HepG2 (cell line): ENCODE results near the gene HDDC3. TPM values are rescaled to one million over a fixed set of nuclear protein-coding genes. Genes with fewer than 3 reads are reported as not detected.
A peak's percentile ranks its signal among the peaks of the same experiment; 100 is the strongest.

Experiments used
- ATM ChIP-seq: fragments of 450-650 bp; IDR thresholded peaks from 2 replicates; pipeline ENCODE4 v1.7.1; 2017; ENCODE audit warnings: mild to moderate bottlenecking, borderline replicate concordance
- ETV6 ChIP-seq: sonication (generic); formaldehyde crosslinking; conservative IDR thresholded peaks from 2 replicates; pipeline ENCODE4 v1.4.0; 2020; ENCODE audit warnings: missing genetic modification reagents
- GPN1 ChIP-seq: sonication (generic); formaldehyde crosslinking; IDR thresholded peaks from 2 replicates; pipeline ENCODE4 v1.5.1; 2020; ENCODE audit warnings: missing genetic modification reagents, borderline replicate concordance
- HNRNPK ChIP-seq: fragments of 200-400 bp; formaldehyde crosslinking; IDR thresholded peaks from 2 replicates; pipeline ENCODE4 v1.6.1; 2018; ENCODE audit warnings: low read length, low read depth, moderate library complexity, mild to moderate bottlenecking; ENCODE audit not compliant: poor library complexity, severe bottlenecking
- MED8 ChIP-seq: sonication (generic); formaldehyde crosslinking; IDR thresholded peaks from 2 replicates; pipeline ENCODE4 v1.8.1; 2023; ENCODE audit warnings: mild to moderate bottlenecking, missing genetic modification reagents; ENCODE audit not compliant: insufficient replicate concordance
- NCOA5 ChIP-seq: sonication (generic); formaldehyde crosslinking; IDR thresholded peaks from 2 replicates; pipeline ENCODE4 v1.4.0; 2020; ENCODE audit warnings: missing genetic modification reagents
- NONO ChIP-seq, 2 experiments: fragments of 450-650 bp in 1 of 2; sonication (generic) in 1 of 2; formaldehyde crosslinking in 1 of 2; IDR thresholded peaks in 1 of 2; conservative IDR thresholded peaks in 1 of 2; 2 replicates each; pipeline versions ENCODE4 v1.6.1 to v1.8.0; 2017 to 2022; ENCODE audit warnings: mild to moderate bottlenecking in 1 of 2, missing genetic modification reagents in 1 of 2, moderate library complexity in 1 of 2
- TCF7 ChIP-seq: sonication (generic); IDR thresholded peaks from 2 replicates; pipeline ENCODE4 v1.6.1; 2016; ENCODE audit warnings: antibody characterized with exemption, low read depth
- ZNF367 ChIP-seq: sonication (generic); formaldehyde crosslinking; IDR thresholded peaks from 2 replicates; pipeline ENCODE4 v1.4.0; 2020; ENCODE audit warnings: missing genetic modification reagents, borderline replicate concordance
- ZNF572 ChIP-seq: sonication (generic); formaldehyde crosslinking; IDR thresholded peaks from 2 replicates; pipeline ENCODE4 v1.5.1; 2020; ENCODE audit warnings: mild to moderate bottlenecking, missing genetic modification reagents
- ZNF878 ChIP-seq: sonication (generic); formaldehyde crosslinking; IDR thresholded peaks from 2 replicates; pipeline ENCODE4 v1.8.1; 2023; ENCODE audit warnings: mild to moderate bottlenecking, missing genetic modification reagents, moderate library complexity
- polyA plus RNA-seq, 8 experiments: library from polyadenylated mRNA; depleted of rRNA in 3 of 8; stranded (reverse) in 7 of 8; unstranded in 1 of 8; fragments of >200 nt; fragmentation: Illumina TruSeq in 4 of 8; extraction: Trizol in 4 of 8; gene quantifications; 2 replicates each; pipeline versions ENCODE4 v1.2.1 to v1.2.3, GENCODE V29; 2011 to 2016; ENCODE audit warnings: low read depth in 4 of 8, missing spikeins in 1 of 8, mixed read lengths in 1 of 8; ENCODE audit not compliant: insufficient read depth in 1 of 8
- total RNA-seq, 5 experiments: library from RNA; depleted of rRNA; stranded (reverse); fragments of >200 nt; fragmentation: Illumina TruSeq; extraction: Trizol; gene quantifications; 2 replicates each; pipeline ENCODE4 v1.2.3, GENCODE V29; 2016; ENCODE audit warnings: low read depth in 1 of 5
- TF ChIP-seq, protein P1 (sequence below): sonication (generic); formaldehyde crosslinking; IDR thresholded peaks from 2 replicates; pipeline ENCODE4 v1.4.0; 2020; ENCODE audit warnings: mild to moderate bottlenecking, missing genetic modification reagents
- TF ChIP-seq, protein P2 (sequence below), 2 experiments: sonication (generic) in 1 of 2; formaldehyde crosslinking in 1 of 2; IDR thresholded peaks; 2 replicates each; pipeline versions ENCODE4 v1.5.1 to v1.6.1; 2011 to 2020; ENCODE audit warnings: borderline replicate concordance in 1 of 2, low read depth in 1 of 2, low read length in 1 of 2, mild to moderate bottlenecking in 1 of 2, missing genetic modification reagents in 1 of 2, moderate library complexity in 1 of 2
- TF ChIP-seq, protein P3 (sequence below): sonication (generic); formaldehyde crosslinking; IDR thresholded peaks from 2 replicates; pipeline ENCODE4 v1.9.0; 2021; ENCODE audit warnings: mild to moderate bottlenecking, missing genetic modification reagents
- TF ChIP-seq, protein P4 (sequence below): sonication (generic); formaldehyde crosslinking; IDR thresholded peaks from 2 replicates; pipeline ENCODE4 v1.5.0; 2020; ENCODE audit warnings: missing genetic modification reagents

Gene HDDC3
- total and polyA plus RNA-seq, 2 of the 13 experiments (the other 11 are each of a cell fraction or from before 2014, with no cell fraction given), result 18.7 to 28.3 TPM

DNA sequence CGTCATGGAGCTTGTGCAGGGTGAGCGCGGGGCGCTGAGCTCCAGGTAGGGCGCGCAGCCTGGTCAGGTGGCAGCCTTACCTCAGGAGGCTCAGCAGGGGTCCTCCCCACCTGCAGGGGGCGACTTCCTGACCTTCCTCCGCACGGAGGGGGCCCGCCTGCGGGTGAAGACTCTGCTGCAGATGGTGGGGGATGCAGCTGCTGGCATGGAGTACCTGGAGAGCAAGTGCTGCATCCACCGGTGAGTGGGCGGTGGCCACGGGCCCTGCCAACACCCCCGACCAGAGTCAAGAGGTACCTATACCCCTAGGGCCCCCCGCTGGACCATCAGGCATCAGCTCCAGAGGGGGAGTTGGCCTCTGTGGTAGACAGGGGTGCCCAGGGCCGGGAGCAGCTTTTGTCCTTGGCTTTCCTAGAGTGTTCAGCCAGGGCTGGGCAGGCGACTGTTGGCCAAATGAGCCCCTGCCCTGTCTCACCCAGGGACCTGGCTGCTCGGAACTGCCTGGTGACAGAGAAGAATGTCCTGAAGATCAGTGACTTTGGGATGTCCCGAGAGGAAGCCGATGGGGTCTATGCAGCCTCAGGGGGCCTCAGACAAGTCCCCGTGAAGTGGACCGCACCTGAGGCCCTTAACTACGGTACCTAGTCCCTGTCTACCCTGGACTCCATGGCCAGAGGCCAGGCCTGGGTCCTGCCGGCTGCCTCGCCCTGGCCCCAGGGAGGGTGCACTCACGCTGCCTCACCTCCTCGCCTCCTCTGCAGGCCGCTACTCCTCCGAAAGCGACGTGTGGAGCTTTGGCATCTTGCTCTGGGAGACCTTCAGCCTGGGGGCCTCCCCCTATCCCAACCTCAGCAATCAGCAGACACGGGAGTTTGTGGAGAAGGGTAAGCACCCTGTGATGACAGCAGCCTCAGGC is 38.9 kb downstream of the HDDC3 start (continued):
- TF ChIP-seq, protein P1, sequence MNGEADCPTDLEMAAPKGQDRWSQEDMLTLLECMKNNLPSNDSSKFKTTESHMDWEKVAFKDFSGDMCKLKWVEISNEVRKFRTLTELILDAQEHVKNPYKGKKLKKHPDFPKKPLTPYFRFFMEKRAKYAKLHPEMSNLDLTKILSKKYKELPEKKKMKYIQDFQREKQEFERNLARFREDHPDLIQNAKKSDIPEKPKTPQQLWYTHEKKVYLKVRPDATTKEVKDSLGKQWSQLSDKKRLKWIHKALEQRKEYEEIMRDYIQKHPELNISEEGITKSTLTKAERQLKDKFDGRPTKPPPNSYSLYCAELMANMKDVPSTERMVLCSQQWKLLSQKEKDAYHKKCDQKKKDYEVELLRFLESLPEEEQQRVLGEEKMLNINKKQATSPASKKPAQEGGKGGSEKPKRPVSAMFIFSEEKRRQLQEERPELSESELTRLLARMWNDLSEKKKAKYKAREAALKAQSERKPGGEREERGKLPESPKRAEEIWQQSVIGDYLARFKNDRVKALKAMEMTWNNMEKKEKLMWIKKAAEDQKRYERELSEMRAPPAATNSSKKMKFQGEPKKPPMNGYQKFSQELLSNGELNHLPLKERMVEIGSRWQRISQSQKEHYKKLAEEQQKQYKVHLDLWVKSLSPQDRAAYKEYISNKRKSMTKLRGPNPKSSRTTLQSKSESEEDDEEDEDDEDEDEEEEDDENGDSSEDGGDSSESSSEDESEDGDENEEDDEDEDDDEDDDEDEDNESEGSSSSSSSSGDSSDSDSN (CRISPR knock-in tag), result no peak; the same call in 1 of the 2 replicates
- no peak for TF ChIP-seq ZNF878
- TF ChIP-seq, protein P2, sequence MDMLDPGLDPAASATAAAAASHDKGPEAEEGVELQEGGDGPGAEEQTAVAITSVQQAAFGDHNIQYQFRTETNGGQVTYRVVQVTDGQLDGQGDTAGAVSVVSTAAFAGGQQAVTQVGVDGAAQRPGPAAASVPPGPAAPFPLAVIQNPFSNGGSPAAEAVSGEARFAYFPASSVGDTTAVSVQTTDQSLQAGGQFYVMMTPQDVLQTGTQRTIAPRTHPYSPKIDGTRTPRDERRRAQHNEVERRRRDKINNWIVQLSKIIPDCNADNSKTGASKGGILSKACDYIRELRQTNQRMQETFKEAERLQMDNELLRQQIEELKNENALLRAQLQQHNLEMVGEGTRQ (IDR thresholded peaks at IDR 0.05; ENCODE audit: low read depth, low read length), result no peak
- TF ChIP-seq, protein P2 (CRISPR knock-in tag; IDR thresholded peaks at IDR 0.05; ENCODE audit: borderline replicate concordance), result no peak
- no peak for TF ChIP-seq NONO (IDR thresholded peaks at IDR 0.05)
- peak; percentile 39; the same call in 1 of the 2 replicates for TF ChIP-seq NONO (CRISPR knock-in tag; conservative IDR thresholded peaks at IDR 0.05)
- TF ChIP-seq MED8 (CRISPR knock-in tag), result no peak
- no peak for TF ChIP-seq GPN1
- TF ChIP-seq ATM, result no peak
- no peak for TF ChIP-seq ZNF367 (CRISPR knock-in tag)
- TF ChIP-seq ETV6 (CRISPR knock-in tag), result no peak
- no peak for TF ChIP-seq TCF7
- no peak for TF ChIP-seq HNRNPK
- 0 out of 2 replicates have a peak, but pooled peaks have one; percentile 50 for TF ChIP-seq ZNF572 (CRISPR knock-in tag)
- TF ChIP-seq, protein P3, sequence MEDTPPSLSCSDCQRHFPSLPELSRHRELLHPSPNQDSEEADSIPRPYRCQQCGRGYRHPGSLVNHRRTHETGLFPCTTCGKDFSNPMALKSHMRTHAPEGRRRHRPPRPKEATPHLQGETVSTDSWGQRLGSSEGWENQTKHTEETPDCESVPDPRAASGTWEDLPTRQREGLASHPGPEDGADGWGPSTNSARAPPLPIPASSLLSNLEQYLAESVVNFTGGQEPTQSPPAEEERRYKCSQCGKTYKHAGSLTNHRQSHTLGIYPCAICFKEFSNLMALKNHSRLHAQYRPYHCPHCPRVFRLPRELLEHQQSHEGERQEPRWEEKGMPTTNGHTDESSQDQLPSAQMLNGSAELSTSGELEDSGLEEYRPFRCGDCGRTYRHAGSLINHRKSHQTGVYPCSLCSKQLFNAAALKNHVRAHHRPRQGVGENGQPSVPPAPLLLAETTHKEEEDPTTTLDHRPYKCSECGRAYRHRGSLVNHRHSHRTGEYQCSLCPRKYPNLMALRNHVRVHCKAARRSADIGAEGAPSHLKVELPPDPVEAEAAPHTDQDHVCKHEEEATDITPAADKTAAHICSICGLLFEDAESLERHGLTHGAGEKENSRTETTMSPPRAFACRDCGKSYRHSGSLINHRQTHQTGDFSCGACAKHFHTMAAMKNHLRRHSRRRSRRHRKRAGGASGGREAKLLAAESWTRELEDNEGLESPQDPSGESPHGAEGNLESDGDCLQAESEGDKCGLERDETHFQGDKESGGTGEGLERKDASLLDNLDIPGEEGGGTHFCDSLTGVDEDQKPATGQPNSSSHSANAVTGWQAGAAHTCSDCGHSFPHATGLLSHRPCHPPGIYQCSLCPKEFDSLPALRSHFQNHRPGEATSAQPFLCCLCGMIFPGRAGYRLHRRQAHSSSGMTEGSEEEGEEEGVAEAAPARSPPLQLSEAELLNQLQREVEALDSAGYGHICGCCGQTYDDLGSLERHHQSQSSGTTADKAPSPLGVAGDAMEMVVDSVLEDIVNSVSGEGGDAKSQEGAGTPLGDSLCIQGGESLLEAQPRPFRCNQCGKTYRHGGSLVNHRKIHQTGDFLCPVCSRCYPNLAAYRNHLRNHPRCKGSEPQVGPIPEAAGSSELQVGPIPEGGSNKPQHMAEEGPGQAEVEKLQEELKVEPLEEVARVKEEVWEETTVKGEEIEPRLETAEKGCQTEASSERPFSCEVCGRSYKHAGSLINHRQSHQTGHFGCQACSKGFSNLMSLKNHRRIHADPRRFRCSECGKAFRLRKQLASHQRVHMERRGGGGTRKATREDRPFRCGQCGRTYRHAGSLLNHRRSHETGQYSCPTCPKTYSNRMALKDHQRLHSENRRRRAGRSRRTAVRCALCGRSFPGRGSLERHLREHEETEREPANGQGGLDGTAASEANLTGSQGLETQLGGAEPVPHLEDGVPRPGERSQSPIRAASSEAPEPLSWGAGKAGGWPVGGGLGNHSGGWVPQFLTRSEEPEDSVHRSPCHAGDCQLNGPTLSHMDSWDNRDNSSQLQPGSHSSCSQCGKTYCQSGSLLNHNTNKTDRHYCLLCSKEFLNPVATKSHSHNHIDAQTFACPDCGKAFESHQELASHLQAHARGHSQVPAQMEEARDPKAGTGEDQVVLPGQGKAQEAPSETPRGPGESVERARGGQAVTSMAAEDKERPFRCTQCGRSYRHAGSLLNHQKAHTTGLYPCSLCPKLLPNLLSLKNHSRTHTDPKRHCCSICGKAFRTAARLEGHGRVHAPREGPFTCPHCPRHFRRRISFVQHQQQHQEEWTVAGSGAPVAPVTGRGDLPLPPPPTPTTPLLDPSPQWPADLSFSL (CRISPR knock-in tag), result no peak
- no peak for TF ChIP-seq NCOA5 (CRISPR knock-in tag)
- TF ChIP-seq, protein P4, sequence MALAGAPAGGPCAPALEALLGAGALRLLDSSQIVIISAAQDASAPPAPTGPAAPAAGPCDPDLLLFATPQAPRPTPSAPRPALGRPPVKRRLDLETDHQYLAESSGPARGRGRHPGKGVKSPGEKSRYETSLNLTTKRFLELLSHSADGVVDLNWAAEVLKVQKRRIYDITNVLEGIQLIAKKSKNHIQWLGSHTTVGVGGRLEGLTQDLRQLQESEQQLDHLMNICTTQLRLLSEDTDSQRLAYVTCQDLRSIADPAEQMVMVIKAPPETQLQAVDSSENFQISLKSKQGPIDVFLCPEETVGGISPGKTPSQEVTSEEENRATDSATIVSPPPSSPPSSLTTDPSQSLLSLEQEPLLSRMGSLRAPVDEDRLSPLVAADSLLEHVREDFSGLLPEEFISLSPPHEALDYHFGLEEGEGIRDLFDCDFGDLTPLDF (CRISPR knock-in tag), result no peak
